HEK293 (cell line): ENCODE measurements around the gene BCAP31.

Experiments used
- BCL11B ChIP-seq: fragments of 450-650 bp; formaldehyde crosslinking; IDR thresholded peaks from 2 replicates; pipeline ENCODE4 v1.5.1; 2016; ENCODE audit warnings: low read depth, missing biosample characterization, missing genetic modification characterization
- CTCF ChIP-seq: fragments of 450-650 bp; formaldehyde crosslinking; IDR thresholded peaks from 2 replicates; pipeline ENCODE4 v1.5.1; 2016; ENCODE audit warnings: missing biosample characterization, missing genetic modification characterization
- GLI2 ChIP-seq: fragments of 450-650 bp; formaldehyde crosslinking; IDR thresholded peaks from 2 replicates; pipeline ENCODE4; 2017; ENCODE audit warnings: missing biosample characterization, missing genetic modification characterization, low read depth, borderline replicate concordance
- GLIS2 ChIP-seq: fragments of 450-650 bp; formaldehyde crosslinking; IDR thresholded peaks from 2 replicates; pipeline ENCODE4 v1.5.1; 2016; ENCODE audit warnings: missing biosample characterization, missing genetic modification characterization
- KLF1 ChIP-seq: fragments of 450-650 bp; formaldehyde crosslinking; IDR thresholded peaks from 2 replicates; pipeline ENCODE4 v1.5.1; 2016; ENCODE audit warnings: missing biosample characterization, missing genetic modification characterization
- OVOL3 ChIP-seq: fragments of 450-650 bp; formaldehyde crosslinking; IDR thresholded peaks from 2 replicates; pipeline ENCODE4 v1.5.1; 2016; ENCODE audit warnings: missing biosample characterization, missing genetic modification characterization
- RBAK ChIP-seq: fragments of 450-650 bp; formaldehyde crosslinking; IDR thresholded peaks from 2 replicates; pipeline ENCODE4 v1.5.1; 2016; ENCODE audit warnings: missing biosample characterization, missing genetic modification characterization
- TRIM28 ChIP-seq: IDR thresholded peaks from 2 replicates; pipeline ENCODE4 v1.6.1; 2011; ENCODE audit warnings: low read length, control low read depth, borderline replicate concordance
- WT1 ChIP-seq: fragments of 450-650 bp; formaldehyde crosslinking; IDR thresholded peaks from 2 replicates; pipeline ENCODE4 v1.5.1; 2016; ENCODE audit warnings: missing biosample characterization, missing genetic modification characterization
- ZBTB21 ChIP-seq: fragments of 450-650 bp; formaldehyde crosslinking; IDR thresholded peaks from 2 replicates; pipeline ENCODE4 v1.5.1; 2017; ENCODE audit warnings: missing biosample characterization, missing genetic modification characterization
- ZFP41 ChIP-seq: fragments of 450-650 bp; formaldehyde crosslinking; IDR thresholded peaks from 2 replicates; pipeline ENCODE4 v1.5.1; 2016; ENCODE audit warnings: missing biosample characterization, missing genetic modification characterization, borderline replicate concordance
- ZIC2 ChIP-seq: fragments of 450-650 bp; formaldehyde crosslinking; IDR thresholded peaks from 2 replicates; pipeline ENCODE4 v1.5.1; 2016; ENCODE audit warnings: missing biosample characterization, missing genetic modification characterization
- ZNF112 ChIP-seq: fragments of 450-650 bp; formaldehyde crosslinking; IDR thresholded peaks from 2 replicates; pipeline ENCODE4 v1.5.0; 2017; ENCODE audit warnings: missing biosample characterization, missing genetic modification characterization
- ZNF335 ChIP-seq: fragments of 450-650 bp; formaldehyde crosslinking; conservative IDR thresholded peaks from 2 replicates; pipeline ENCODE4 v1.5.1; 2016; ENCODE audit warnings: missing biosample characterization, missing genetic modification characterization
- ZNF426 ChIP-seq: fragments of 450-650 bp; formaldehyde crosslinking; IDR thresholded peaks from 2 replicates; pipeline ENCODE4 v1.5.1; 2017; ENCODE audit warnings: missing biosample characterization, missing genetic modification characterization, mild to moderate bottlenecking, inconsistent platforms, moderate library complexity
- ZNF580 ChIP-seq: fragments of 450-650 bp; formaldehyde crosslinking; IDR thresholded peaks from 2 replicates; pipeline ENCODE4 v1.5.1; 2016; ENCODE audit warnings: missing biosample characterization, missing genetic modification characterization
- ZSCAN30 ChIP-seq: fragments of 450-650 bp; IDR thresholded peaks from 2 replicates; pipeline ENCODE4 v1.5.1; 2018; ENCODE audit warnings: missing biosample characterization, mild to moderate bottlenecking, missing genetic modification characterization, moderate library complexity
- ZSCAN4 ChIP-seq: fragments of 450-650 bp; formaldehyde crosslinking; IDR thresholded peaks from 2 replicates; pipeline ENCODE4 v1.5.1; 2017; ENCODE audit warnings: missing biosample characterization, missing genetic modification characterization
- TF ChIP-seq, protein P1 (sequence below): fragments of 450-650 bp; formaldehyde crosslinking; IDR thresholded peaks from 2 replicates; pipeline ENCODE4 v1.5.1; 2016; ENCODE audit warnings: missing biosample characterization, missing genetic modification characterization
- TF ChIP-seq, protein P2 (sequence below): fragments of 450-650 bp; formaldehyde crosslinking; IDR thresholded peaks from 2 replicates; pipeline ENCODE4 v1.5.1; 2016; ENCODE audit warnings: missing biosample characterization, missing genetic modification characterization
- TF ChIP-seq, protein P3 (sequence below): fragments of 450-650 bp; formaldehyde crosslinking; conservative IDR thresholded peaks from 2 replicates; pipeline ENCODE4 v1.5.1; 2016; ENCODE audit warnings: low read depth, missing biosample characterization, missing genetic modification characterization
- TF ChIP-seq, protein P4 (sequence below): fragments of 450-650 bp; formaldehyde crosslinking; IDR thresholded peaks from 2 replicates; pipeline ENCODE4 v1.5.1; 2016; ENCODE audit warnings: missing biosample characterization, missing genetic modification characterization, borderline replicate concordance
- TF ChIP-seq, protein P5 (sequence below): fragments of 450-650 bp; IDR thresholded peaks from 2 replicates; pipeline ENCODE4 v1.5.1; 2018; ENCODE audit warnings: missing biosample characterization, mild to moderate bottlenecking, missing genetic modification characterization

BCAP31 gene

GRCh38 chrX:153669174-153669890 is 54.9 kb downstream of the BCAP31 start (continued):
- TF ChIP-seq, protein P1, sequence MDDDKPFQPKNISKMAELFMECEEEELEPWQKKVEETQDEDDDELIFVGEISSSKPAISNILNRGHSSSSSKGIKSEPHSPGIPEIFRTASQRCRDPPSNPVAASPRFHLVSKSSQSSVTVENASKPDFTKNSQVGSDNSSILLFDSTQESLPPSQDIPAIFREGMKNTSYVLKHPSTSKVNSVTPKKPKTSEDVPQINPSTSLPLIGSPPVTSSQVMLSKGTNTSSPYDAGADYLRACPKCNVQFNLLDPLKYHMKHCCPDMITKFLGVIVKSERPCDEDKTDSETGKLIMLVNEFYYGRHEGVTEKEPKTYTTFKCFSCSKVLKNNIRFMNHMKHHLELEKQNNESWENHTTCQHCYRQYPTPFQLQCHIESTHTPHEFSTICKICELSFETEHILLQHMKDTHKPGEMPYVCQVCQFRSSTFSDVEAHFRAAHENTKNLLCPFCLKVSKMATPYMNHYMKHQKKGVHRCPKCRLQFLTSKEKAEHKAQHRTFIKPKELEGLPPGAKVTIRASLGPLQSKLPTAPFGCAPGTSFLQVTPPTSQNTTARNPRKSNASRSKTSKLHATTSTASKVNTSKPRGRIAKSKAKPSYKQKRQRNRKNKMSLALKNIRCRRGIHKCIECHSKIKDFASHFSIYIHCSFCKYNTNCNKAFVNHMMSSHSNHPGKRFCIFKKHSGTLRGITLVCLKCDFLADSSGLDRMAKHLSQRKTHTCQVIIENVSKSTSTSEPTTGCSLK, result no peak
- TF ChIP-seq ZNF580, result no peak
- no peak for TF ChIP-seq ZBTB21
- no peak for TF ChIP-seq KLF1 (tag by site-specific recombination)
- TF ChIP-seq ZNF112, result no peak
- TF ChIP-seq, protein P2, sequence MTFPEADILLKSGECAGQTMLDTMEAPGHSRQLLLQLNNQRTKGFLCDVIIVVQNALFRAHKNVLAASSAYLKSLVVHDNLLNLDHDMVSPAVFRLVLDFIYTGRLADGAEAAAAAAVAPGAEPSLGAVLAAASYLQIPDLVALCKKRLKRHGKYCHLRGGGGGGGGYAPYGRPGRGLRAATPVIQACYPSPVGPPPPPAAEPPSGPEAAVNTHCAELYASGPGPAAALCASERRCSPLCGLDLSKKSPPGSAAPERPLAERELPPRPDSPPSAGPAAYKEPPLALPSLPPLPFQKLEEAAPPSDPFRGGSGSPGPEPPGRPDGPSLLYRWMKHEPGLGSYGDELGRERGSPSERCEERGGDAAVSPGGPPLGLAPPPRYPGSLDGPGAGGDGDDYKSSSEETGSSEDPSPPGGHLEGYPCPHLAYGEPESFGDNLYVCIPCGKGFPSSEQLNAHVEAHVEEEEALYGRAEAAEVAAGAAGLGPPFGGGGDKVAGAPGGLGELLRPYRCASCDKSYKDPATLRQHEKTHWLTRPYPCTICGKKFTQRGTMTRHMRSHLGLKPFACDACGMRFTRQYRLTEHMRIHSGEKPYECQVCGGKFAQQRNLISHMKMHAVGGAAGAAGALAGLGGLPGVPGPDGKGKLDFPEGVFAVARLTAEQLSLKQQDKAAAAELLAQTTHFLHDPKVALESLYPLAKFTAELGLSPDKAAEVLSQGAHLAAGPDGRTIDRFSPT, result peak; percentile 53
- peak; percentile 82 for TF ChIP-seq CTCF
- no peak for TF ChIP-seq TRIM28
- peak; percentile 61; the same call in 1 of the 2 replicates for TF ChIP-seq ZSCAN30
- no peak for TF ChIP-seq GLI2
- TF ChIP-seq ZFP41 (tag by site-specific recombination), result no peak
- TF ChIP-seq, protein P3, sequence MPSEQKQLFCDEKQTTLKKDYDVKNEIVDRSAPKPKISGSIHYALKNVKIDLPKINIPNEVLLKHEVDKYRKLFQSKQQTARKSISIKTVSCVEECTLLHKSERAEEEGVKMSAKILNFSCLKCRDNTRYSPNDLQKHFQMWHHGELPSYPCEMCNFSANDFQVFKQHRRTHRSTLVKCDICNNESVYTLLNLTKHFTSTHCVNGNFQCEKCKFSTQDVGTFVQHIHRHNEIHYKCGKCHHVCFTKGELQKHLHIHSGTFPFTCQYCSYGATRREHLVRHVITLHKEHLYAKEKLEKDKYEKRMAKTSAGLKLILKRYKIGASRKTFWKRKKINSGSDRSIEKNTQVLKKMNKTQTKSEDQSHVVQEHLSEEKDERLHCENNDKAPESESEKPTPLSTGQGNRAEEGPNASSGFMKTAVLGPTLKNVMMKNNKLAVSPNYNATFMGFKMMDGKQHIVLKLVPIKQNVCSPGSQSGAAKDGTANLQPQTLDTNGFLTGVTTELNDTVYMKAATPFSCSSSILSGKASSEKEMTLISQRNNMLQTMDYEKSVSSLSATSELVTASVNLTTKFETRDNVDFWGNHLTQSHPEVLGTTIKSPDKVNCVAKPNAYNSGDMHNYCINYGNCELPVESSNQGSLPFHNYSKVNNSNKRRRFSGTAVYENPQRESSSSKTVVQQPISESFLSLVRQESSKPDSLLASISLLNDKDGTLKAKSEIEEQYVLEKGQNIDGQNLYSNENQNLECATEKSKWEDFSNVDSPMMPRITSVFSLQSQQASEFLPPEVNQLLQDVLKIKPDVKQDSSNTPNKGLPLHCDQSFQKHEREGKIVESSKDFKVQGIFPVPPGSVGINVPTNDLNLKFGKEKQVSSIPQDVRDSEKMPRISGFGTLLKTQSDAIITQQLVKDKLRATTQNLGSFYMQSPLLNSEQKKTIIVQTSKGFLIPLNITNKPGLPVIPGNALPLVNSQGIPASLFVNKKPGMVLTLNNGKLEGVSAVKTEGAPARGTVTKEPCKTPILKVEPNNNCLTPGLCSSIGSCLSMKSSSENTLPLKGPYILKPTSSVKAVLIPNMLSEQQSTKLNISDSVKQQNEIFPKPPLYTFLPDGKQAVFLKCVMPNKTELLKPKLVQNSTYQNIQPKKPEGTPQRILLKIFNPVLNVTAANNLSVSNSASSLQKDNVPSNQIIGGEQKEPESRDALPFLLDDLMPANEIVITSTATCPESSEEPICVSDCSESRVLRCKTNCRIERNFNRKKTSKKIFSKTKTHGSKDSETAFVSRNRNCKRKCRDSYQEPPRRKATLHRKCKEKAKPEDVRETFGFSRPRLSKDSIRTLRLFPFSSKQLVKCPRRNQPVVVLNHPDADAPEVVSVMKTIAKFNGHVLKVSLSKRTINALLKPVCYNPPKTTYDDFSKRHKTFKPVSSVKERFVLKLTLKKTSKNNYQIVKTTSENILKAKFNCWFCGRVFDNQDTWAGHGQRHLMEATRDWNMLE (tag by site-specific recombination), result no peak
- TF ChIP-seq OVOL3 (tag by site-specific recombination), result no peak
- TF ChIP-seq ZNF335, result peak; percentile 40
- TF ChIP-seq, protein P4, sequence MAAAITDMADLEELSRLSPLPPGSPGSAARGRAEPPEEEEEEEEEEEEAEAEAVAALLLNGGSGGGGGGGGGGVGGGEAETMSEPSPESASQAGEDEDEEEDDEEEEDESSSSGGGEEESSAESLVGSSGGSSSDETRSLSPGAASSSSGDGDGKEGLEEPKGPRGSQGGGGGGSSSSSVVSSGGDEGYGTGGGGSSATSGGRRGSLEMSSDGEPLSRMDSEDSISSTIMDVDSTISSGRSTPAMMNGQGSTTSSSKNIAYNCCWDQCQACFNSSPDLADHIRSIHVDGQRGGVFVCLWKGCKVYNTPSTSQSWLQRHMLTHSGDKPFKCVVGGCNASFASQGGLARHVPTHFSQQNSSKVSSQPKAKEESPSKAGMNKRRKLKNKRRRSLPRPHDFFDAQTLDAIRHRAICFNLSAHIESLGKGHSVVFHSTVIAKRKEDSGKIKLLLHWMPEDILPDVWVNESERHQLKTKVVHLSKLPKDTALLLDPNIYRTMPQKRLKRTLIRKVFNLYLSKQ (tag by site-specific recombination), result no peak
- TF ChIP-seq, protein P5, sequence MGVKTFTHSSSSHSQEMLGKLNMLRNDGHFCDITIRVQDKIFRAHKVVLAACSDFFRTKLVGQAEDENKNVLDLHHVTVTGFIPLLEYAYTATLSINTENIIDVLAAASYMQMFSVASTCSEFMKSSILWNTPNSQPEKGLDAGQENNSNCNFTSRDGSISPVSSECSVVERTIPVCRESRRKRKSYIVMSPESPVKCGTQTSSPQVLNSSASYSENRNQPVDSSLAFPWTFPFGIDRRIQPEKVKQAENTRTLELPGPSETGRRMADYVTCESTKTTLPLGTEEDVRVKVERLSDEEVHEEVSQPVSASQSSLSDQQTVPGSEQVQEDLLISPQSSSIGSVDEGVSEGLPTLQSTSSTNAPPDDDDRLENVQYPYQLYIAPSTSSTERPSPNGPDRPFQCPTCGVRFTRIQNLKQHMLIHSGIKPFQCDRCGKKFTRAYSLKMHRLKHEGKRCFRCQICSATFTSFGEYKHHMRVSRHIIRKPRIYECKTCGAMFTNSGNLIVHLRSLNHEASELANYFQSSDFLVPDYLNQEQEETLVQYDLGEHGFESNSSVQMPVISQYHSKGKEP (tag by site-specific recombination), result no peak
- no peak for TF ChIP-seq WT1 (tag by site-specific recombination)
- no peak for TF ChIP-seq ZSCAN4 (tag by site-specific recombination)
- peak; percentile 35; the same call in 1 of the 2 replicates for TF ChIP-seq ZIC2
- no peak for TF ChIP-seq RBAK (tag by site-specific recombination)
- TF ChIP-seq BCL11B (tag by site-specific recombination), result no peak; the same call in 1 of the 2 replicates
- TF ChIP-seq GLIS2 (tag by site-specific recombination), result peak; percentile 72
- no peak for TF ChIP-seq ZNF426 (tag by site-specific recombination)
